Left renal pelvis (tissue), 4 donors: ENCODE results near the gene FARP1. TPM values are rescaled to one million over a fixed set of nuclear protein-coding genes. Genes with fewer than 3 reads are reported as not detected.

Experiments used
- DNase-seq, 4 donors: peaks; one replicate each; pipeline ENCODE4 v3.0.0-alpha.2; 2013; ENCODE audit warnings: low read depth in 4 of 4, low spot score in 3 of 4
- polyA plus RNA-seq, 4 donors: library from polyadenylated mRNA; unstranded; fragments of 120-200 nt; gene quantifications; one replicate each; pipeline ENCODE4 v1.2.1, GENCODE V29; 2013; ENCODE audit not compliant: insufficient read length in 4 of 4

FARP1 gene
- polyA plus RNA-seq, 4 donors: 66.1 to 307 (median 241) TPM

- no peak for DNase-seq
Observed at GRCh38 chr13:98274921-98275487, 132.1 kb downstream of the FARP1 start.

GRCh38 chr13:98275681-98276171, 132.8 kb downstream of the FARP1 start:
- DNase-seq: no peak

- DNase-seq: no peak
Observed at GRCh38 chr13:98276486-98276885, 133.6 kb downstream of the FARP1 start.

GRCh38 chr13:98278068-98278724, 135.3 kb downstream of the FARP1 start:
- DNase-seq: no peak

- peak in 3 of 4 donors; percentile 64 to 86 (median 80) for DNase-seq
Observed at GRCh38 chr13:98279473-98280175, 136.7 kb downstream of the FARP1 start.

- no peak for DNase-seq
Observed at GRCh38 chr13:98280176-98280510, 137.2 kb downstream of the FARP1 start.

- no peak for DNase-seq
Observed at GRCh38 chr13:98284679-98285078, 141.8 kb downstream of the FARP1 start.

- no peak for DNase-seq
Observed at GRCh38 chr13:98285317-98285716, 142.4 kb downstream of the FARP1 start.

- no peak for DNase-seq
Observed at GRCh38 chr13:98285852-98286594, 143.1 kb downstream of the FARP1 start.

GRCh38 chr13:98286799-98287198, 143.9 kb downstream of the FARP1 start:
- no peak for DNase-seq

- no peak for DNase-seq
Observed at GRCh38 chr13:98288211-98288610, 145.3 kb downstream of the FARP1 start.

- no peak for DNase-seq
Observed at GRCh38 chr13:98289339-98289945, 146.5 kb downstream of the FARP1 start.

- no peak for DNase-seq
Observed at GRCh38 chr13:98290261-98290660, 147.4 kb downstream of the FARP1 start.

- no peak for DNase-seq
Observed at GRCh38 chr13:98291658-98292057, 148.8 kb downstream of the FARP1 start.

GRCh38 chr13:98293103-98293502, 150.2 kb downstream of the FARP1 start:
- DNase-seq: no peak

- no peak for DNase-seq
Observed at GRCh38 chr13:98293570-98294142, 150.8 kb downstream of the FARP1 start.

GRCh38 chr13:98295371-98295770, 152.5 kb downstream of the FARP1 start:
- no peak for DNase-seq

- no peak for DNase-seq
Observed at GRCh38 chr13:98297051-98297450, 154.2 kb downstream of the FARP1 start.

- DNase-seq: no peak
Observed at GRCh38 chr13:98297745-98298144, 154.9 kb downstream of the FARP1 start.

- DNase-seq: no peak
Observed at GRCh38 chr13:98298599-98298998, 155.7 kb downstream of the FARP1 start.
